ENCODE measurements around the gene ECE1. TPM values are rescaled to one million over a fixed set of nuclear protein-coding genes. Genes with fewer than 3 reads are reported as not detected.

ECE1 gene
- total and polyA plus RNA-seq, 9 of the 15 experiments (the other 6 are each of a cell fraction or from before 2014, with no cell fraction given): 0.56 to 34.8 (median 11.0) TPM

DNA sequence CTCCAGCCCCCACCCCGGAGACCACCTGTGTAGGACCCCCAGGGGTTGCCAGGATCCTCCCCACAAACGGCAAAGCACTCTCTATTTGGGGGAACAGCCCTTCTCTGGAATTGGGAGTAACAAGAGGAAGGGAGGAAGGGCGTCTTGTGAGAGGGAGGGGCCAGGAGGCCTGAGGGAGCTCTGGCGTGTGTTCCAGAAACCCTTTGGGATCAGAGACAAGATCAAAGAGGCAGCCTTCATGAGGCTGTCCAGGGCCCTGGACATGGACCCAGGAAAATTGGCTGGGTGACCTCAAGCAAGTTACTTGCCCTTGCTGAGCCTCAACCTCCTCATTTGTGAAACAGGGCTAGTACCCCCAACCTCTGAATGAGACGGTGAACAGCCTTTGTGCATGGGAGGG lies 18.1 kb upstream of the ECE1 start (continued):
- TF ChIP-seq, protein P1, sequence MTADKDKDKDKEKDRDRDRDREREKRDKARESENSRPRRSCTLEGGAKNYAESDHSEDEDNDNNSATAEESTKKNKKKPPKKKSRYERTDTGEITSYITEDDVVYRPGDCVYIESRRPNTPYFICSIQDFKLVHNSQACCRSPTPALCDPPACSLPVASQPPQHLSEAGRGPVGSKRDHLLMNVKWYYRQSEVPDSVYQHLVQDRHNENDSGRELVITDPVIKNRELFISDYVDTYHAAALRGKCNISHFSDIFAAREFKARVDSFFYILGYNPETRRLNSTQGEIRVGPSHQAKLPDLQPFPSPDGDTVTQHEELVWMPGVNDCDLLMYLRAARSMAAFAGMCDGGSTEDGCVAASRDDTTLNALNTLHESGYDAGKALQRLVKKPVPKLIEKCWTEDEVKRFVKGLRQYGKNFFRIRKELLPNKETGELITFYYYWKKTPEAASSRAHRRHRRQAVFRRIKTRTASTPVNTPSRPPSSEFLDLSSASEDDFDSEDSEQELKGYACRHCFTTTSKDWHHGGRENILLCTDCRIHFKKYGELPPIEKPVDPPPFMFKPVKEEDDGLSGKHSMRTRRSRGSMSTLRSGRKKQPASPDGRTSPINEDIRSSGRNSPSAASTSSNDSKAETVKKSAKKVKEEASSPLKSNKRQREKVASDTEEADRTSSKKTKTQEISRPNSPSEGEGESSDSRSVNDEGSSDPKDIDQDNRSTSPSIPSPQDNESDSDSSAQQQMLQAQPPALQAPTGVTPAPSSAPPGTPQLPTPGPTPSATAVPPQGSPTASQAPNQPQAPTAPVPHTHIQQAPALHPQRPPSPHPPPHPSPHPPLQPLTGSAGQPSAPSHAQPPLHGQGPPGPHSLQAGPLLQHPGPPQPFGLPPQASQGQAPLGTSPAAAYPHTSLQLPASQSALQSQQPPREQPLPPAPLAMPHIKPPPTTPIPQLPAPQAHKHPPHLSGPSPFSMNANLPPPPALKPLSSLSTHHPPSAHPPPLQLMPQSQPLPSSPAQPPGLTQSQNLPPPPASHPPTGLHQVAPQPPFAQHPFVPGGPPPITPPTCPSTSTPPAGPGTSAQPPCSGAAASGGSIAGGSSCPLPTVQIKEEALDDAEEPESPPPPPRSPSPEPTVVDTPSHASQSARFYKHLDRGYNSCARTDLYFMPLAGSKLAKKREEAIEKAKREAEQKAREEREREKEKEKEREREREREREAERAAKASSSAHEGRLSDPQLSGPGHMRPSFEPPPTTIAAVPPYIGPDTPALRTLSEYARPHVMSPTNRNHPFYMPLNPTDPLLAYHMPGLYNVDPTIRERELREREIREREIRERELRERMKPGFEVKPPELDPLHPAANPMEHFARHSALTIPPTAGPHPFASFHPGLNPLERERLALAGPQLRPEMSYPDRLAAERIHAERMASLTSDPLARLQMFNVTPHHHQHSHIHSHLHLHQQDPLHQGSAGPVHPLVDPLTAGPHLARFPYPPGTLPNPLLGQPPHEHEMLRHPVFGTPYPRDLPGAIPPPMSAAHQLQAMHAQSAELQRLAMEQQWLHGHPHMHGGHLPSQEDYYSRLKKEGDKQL (CRISPR knock-in tag; IDR thresholded peaks at IDR 0.05; ENCODE audit: borderline replicate concordance): 0 out of 2 replicates have a peak, but pooled peaks have one; percentile 42
- no peak for TF ChIP-seq IFI16 (CRISPR knock-in tag; IDR thresholded peaks at IDR 0.05)

- Histone ChIP-seq H3K4me2 (ENCODE audit: insufficient read depth, low read length) (no peak overlapping the region), H3K4me3 (no peak overlapping the region), H3K36me3 (ENCODE audit: control insufficient read depth, insufficient read depth, low read length) (no peaks in the 10 kb centered on the region), H3K4me1 (replicated peaks in 1 of 2; ENCODE audit: control insufficient read depth in 2 of 2, insufficient read depth in 2 of 2, low read length in 2 of 2) (peaks cover 12 to 21% of the 10 kb centered on the region in 2 experiments; a peak in 4 of 5 replicates), H3K9me1 (ENCODE audit: control insufficient read depth, insufficient read depth, low read length) (no peaks in the 10 kb centered on the region), H3K9ac (ENCODE audit: insufficient read depth in 1 of 2, low read depth in 2 of 2, low read length in 2 of 2) (no peak overlapping the region), H4K20me1 (replicated peaks; ENCODE audit: control insufficient read depth, insufficient read depth, low read length) (peaks cover 31% of the 10 kb centered on the region), H3K9me3 (replicated peaks; ENCODE audit: control insufficient read depth, insufficient read depth, low read depth, low read length) (peaks cover 3% of the 10 kb centered on the region; the same call in 1 of the 2 replicates), H3K27me3 (ENCODE audit: control insufficient read depth in 2 of 2, insufficient read depth in 2 of 2, low read length in 2 of 2) (no peaks in the 10 kb centered on the region), H3K79me2 (ENCODE audit: control insufficient read depth, insufficient read depth, low read length) (no peaks in the 10 kb centered on the region), H2AFZ (ENCODE audit: low read depth, low read length) (no peak overlapping the region), H3K27ac (ENCODE audit: extremely low read depth, low read depth, low read length) (no peak overlapping the region)
- FAIRE-seq: peak; percentile 80
- ChIA-PET CTCF (ENCODE audit: low intra/inter-chr PET ratio) (no interaction called here), POLR2A (interaction anchor here (0.6 to 0.7 kb wide), 2 partner anchors 14 to 17 kb away, joined by 3 read pairs; partner anchors contain the start of gene ECE1)
- in situ Hi-C loops (cut with MboI): no loop called here
- WGBS (ENCODE audit: insufficient coverage, low coverage, missing lambda C conversion rate): 6% methylated on average over 6 of the region's 6 CpGs
- peak; percentile 66 to 81 (median 76) for DNase-seq (ENCODE audit: extremely low read depth in 1 of 4, low spot score in 3 of 4)
- ATAC-seq: peak; percentile 97
- no TSS peak for BruUV-seq (replicated peaks)
- intact Hi-C loops (cut with micrococcal nuclease): no loop called here
- TF ChIP-seq PKNOX1 (IDR thresholded peaks at IDR 0.05) (no peak), RCOR1 (IDR thresholded peaks at IDR 0.05; ENCODE audit: borderline replicate concordance in 1 of 2, low read depth in 2 of 2, low read length in 2 of 2) (peak in 1 of 2 experiments; percentile 66; a peak in 2 of 4 replicates), ZSCAN32 (CRISPR knock-in tag; IDR thresholded peaks at IDR 0.05) (no peak), FOXP1 (CRISPR knock-in tag; IDR thresholded peaks at IDR 0.05) (no peak), SMAD3 (CRISPR knock-in tag; conservative IDR thresholded peaks at IDR 0.05) (no peak), ZFP30 (CRISPR knock-in tag; IDR thresholded peaks at IDR 0.05; ENCODE audit: borderline replicate concordance) (no peak), ZFX (CRISPR knock-in tag; IDR thresholded peaks at IDR 0.05) (no peak)
- TF ChIP-seq, protein P2, sequence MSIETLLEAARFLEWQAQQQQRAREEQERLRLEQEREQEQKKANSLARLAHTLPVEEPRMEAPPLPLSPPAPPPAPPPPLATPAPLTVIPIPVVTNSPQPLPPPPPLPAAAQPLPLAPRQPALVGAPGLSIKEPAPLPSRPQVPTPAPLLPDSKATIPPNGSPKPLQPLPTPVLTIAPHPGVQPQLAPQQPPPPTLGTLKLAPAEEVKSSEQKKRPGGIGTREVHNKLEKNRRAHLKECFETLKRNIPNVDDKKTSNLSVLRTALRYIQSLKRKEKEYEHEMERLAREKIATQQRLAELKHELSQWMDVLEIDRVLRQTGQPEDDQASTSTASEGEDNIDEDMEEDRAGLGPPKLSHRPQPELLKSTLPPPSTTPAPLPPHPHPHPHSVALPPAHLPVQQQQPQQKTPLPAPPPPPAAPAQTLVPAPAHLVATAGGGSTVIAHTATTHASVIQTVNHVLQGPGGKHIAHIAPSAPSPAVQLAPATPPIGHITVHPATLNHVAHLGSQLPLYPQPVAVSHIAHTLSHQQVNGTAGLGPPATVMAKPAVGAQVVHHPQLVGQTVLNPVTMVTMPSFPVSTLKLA (conservative IDR thresholded peaks at IDR 0.05): no peak
These were observed 17.5 kb upstream of the ECE1 start for GRCh38 chr1:21307663-21308305.
